AG08396 (cell line): ENCODE results near the gene GEN1.
"Not testable (repeated sequence)": the region's sequence is repeated elsewhere in the genome, so short reads cannot be mapped to it uniquely, and the experiment has no call there.

ENCODE experiments used
- DNase-seq: peaks from one replicate; pipeline ENCODE4 v3.0.0; 2012; ENCODE audit warnings: low spot score, mixed read lengths

Gene GEN1

DNA sequence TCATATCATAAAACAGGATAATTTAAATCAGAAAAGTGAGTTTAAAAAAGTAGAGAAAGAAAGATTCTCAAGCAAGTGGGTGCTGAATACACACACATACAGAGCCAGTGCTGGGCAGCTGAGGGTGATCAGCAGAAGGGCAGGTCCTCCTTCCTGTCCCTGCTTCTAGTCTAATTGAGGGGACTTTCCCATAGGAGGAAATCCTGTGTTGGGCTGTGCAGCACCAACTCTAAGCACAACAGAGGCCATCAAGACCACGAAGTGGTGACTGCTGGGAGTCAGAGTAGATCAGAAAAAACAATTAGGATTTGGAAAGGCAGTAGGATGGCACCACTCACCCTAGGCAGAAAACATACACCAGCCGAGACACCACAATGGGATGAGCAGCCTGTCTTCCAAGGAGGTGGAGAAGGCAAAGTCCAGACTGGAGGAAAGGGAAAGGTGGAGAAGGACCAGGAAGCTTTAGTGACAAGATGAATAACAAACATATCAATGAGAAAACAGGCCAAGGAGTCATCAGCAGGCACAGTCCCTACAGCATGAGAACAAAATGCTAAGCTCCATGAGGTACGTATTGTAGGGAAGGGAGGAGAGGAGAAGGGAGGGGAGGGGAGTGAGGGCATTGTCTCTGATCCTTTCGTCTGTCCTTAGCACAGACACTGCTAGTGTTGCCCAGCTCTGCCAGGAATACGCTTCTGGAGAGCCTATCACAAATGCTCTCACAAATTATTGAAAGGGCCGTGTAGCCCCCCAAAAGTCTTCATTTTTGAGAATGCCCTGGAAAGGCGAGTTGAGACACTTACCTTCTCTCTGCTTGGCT lies 45.6 kb downstream of the GEN1 start:
- DNase-seq = no peak

DNA sequence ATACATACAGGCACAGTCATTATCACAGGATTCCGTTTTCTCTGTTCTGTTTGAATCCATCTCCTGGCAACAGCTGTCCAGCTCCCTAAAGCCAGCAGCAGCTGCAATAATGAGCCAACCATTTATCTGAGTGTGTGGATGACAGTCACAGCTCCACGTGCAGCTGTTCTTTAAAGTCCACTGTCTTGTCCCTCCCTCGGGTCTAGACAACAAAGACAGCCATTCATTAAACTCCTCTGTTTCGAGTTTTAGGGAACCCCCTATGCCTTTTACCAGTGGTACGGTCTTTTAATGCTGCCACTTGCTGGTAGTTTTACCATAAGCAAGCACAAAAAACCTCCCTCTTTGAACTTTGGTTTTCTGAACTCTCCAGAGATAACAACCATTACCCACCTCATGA lies 46.3 kb downstream of the GEN1 start:
- DNase-seq = no peak

DNA sequence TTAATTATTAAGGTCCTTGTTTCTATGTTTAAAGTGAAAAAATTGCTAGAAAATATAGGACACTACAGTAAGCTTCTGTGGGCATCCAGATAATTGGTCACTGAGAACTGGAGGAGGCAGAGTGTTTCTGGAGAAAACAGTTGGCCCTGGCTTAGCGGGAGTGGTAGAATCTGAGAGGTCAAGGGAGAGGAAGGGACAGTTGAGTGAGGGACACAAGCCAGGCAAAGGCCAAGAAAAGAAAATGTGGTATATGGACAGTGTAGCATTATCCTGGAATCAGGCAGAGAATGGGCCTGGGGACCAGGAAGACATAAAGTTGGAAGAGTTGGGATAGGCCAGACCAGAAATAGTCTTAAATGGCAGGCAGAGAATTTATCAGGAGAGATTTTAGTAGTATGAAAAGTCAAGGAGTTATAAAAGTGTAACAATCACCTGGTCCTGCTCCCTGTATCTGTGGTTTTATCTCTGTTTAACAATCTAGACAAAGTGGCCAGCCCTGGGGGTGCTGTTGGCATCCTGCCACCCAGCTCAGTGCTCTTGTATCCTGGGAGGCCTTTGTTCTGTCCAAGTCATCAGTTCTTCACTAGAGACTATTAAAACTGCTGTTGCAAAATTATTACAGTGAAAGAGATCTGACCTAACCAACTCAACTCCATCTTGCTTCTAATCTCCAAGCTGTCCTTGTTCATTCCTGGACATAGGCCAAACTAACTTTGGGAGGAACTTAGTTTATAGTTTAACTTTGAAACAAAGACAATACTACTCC lies 46.9 kb downstream of the GEN1 start:
- DNase-seq = no peak

DNA sequence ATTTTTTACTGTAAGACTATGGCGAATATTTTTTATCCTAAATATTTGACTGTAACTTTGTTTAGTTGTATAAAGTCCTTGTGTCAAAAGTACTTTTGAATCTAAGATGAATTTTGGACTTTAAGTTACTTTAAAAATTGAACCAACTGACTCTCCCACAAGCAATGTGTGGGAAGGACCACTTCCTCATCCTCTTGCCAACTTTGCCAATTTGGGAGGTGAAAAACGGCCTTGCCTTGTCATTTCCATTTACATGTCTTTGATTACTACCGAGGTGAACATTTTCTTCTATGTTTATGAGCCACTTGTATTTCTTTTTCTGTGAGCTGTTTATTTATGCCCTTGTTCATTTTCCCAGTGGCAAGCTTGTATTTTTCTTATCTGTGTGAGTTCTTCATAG lies 49.6 kb downstream of the GEN1 start:
- DNase-seq = no peak

DNA sequence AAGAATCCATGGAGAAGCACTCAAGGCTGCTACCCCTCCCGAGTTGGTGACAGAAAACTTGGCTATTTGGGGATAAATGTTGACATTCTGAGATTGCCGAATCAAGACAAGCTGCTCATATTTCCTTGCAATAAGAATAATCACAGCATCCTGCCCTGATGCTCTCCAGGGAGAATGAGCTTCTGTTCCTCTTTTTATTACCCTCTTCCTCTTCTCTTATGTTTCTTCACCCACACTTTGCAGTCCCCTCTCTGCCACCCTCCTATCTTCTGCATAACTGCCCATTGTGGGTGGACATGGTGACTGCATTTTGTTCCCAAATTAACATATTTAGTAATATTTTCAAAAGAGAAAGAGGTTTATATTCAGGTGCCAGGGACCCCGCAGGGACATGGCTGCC lies 50.4 kb downstream of the GEN1 start:
- no peak for DNase-seq

DNA sequence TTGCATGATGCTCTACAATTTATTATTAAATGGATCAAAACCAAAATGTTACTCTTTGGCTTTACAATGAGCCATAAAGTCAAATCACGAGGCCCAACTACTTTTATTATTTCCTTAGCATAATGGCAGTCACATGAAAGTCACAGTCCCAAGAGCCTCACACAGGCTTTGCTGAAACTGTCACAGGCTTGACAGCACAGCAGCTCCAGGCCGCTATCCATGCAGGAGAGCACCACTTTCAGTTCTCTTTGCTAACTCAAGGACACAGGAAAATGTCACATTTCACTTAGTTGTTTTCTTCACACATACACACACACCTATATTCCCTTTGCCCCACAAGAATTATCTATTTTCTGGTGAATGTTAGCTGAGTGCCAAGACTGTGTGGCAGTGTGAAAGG lies 51.2 kb downstream of the GEN1 start:
- no peak for DNase-seq

DNA sequence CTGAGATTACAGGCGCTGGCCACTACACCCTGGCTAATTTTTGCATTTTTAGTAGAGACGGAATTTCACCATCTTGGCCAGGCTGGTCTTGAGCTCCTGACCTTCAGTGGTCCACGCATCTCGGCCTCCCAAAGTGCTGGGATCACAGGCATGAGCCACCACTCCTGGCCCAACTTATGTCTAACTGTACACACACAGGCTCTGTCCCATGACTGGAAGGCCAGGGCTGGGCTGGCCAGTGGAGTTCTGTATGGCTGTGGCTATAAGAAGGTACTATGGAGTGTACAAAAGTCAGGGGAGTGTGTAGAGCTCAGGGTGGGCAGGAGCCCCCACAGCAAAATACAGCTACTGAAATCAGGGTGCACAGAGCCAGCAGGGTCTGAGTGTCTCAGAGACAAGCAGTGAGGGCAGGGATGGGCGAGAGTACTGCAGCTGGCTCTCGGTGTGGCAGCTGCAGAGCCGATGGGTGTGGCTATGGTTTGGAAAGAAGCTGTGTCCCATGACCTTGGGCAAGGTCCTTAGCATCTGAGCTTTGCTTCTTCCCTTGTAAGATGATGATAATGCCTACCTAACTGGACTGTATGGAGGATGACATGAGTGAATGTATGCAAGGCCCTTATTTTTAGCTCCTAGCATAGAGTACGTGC lies 51.9 kb downstream of the GEN1 start:
- DNase-seq = no peak

DNA sequence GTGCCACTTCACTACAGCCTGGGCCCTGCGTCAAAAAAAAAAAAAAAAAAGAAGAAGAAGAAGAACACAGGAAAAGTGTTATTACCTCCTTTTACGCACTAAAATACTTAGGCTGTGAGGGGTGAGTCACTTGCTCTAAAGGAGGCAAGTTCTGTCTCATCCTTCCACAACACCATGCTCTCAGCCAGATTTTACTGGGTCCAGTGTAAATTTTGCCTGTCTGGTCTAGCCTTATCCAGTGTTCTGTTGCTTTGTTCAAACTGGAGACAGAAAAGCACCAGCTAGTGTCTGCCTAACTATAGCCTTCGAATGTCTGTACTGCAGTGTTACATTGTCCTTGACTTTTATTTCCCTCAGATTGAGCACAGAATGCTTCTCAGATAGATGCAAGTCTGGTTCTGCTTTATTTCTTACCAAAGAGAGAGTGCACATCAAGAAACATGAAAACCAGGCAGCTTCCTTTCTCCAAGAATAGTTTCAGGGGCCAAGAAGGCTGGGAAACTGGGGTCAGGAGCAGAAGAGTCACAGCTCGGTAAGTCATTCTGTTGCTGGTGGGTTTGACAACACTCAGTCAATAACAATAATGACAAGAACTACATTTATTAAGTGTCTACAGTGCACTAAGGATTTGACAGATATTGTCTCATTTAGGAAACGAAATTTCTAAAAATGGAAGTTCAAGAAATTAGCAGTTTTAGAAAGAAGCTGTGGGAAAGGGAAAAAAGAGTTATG lies 59.2 kb downstream of the GEN1 start:
- no peak for DNase-seq

DNA sequence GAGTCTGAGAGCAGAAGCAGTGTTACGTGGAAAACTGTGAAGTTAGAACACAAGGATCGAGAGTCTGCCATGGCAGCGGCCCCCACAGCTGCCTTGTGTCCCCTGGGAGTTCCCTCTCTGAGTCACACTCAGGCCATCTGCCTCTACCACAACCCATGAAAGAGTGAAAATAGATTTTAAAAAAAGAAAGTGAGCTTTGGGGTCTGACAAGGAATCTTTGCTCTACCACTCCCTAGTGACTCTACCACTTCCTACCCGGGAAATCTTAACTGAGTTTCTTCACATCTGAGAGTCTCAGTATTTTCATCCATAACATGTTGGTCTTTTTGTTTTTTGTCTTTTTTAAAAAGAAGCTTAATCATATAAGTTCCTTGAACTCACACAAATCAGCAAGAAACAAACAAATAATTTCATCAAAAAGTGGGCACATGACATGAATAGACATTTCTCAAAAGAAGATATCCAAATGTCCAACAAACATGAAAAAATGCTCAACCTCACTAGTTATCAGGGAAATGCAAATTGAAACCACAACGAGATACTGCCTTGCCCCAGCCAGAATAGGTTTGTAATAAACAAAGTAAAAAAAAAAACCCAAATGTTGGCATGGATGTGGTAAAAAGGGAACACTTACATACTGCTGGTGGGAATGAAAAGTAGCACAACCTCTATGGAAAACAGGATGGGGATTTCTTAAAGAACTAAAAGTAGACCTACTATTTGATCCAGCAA lies 60.0 kb downstream of the GEN1 start:
- no peak for DNase-seq

DNA sequence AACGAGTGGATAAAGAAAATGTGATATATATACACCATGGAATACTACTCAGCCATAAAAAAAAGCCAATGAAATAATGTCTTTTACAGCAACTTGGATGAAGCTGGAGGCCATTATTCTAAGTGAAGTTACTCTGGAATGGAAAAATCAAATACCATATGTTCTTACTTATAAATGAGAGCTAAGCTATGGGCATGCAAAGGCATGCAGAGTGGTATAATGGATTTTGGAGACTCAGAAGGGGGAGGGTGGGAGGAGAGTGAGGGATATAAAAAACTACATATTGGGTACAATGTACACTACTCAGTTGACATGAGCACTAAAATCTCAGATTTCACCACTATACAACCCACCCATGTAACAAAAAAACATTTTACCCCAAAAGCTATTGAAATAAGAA lies 60.7 kb downstream of the GEN1 start:
- no peak for DNase-seq

DNA sequence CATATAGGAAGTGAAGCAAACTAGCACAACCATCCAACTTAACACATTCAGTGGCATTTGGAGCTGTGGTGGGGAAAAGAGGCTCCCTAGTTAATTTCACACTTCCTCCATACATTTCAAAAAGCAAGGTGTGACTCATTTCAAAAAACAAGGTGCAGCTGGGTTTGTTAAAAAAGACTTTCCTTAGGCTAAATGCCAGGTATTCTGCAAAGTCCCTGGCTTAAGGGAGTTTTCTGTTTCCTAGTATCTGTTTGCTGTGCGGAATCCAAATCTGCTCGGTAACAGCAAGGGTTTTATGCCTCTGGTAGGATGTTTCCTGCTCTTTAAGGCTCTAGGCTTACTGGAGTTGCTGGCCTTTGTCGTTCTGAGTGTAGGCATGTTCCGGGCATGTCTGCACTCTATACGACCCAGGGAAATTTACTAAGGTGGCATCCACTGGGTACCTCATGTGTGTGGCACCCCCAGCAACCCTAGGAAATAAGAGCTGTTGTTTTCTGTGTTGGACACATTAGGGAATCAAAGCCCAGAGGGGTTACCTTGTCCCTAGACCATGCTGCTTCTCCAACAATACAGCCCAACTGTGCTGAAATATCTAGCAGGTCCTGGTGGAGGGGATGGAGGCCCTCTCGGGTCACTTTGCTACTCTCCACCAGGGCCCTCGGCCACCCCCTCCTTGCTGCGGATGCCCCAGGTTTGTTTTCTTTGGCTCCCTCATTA lies 61.7 kb downstream of the GEN1 start:
- no peak for DNase-seq

DNA sequence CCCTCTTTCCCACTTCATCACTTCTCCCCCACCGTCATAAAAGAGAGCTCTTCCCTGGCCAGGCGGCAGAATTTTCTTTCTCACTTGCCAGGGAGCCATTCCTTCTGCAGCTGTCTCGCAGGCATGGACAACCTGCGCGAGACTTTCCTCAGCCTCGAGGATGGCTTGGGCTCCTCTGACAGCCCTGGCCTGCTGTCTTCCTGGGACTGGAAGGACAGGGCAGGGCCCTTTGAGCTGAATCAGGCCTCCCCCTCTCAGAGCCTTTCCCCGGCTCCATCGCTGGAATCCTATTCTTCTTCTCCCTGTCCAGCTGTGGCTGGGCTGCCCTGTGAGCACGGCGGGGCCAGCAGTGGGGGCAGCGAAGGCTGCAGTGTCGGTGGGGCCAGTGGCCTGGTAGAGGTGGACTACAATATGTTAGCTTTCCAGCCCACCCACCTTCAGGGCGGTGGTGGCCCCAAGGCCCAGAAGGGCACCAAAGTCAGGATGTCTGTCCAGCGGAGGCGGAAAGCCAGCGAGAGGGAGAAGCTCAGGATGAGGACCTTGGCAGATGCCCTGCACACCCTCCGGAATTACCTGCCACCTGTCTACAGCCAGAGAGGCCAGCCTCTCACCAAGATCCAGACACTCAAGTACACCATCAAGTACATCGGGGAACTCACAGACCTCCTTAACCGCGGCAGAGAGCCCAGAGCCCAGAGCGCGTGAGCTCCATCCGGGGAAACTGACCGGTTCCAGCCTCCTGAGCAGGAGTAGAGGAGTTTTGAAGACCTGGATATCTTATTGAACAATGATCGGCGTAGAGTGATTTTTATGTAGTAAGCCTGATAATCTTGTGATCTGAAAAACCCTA lies 62.7 kb downstream of the GEN1 start, which contains the start of gene MSGN1:
Gene MSGN1, plus strand, starts transcription at position 65 of the 850 bp plus-strand sequence. Its CDS starts 59 bp downstream, at position 124.
- no peak for DNase-seq

DNA sequence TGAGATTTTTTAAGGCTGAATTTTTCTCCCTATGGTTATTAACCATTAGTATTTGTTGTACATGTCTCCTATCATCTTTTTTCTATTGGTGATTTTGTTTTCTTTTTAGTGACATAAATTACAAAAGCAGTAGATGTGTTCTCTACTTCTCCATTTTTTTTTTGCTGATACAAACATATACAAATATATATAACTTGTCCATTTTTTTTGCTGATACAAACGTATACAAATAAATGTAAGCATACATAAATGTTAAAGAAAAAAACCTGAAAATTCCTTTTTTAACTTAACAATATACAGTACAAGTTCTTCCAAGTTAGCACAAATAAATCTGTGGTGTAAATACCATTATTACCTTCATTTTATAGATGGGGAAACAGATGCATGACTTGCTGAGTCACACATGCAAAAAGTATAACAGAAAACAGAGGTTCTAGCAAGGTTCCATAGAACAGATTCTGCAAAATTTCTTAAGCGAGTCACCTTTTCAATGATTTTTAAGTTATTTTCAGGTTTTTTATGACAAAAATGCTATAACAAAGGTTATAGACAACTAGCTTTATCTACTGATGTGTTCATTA lies 64.4 kb downstream of the GEN1 start:
- DNase-seq = no peak

DNA sequence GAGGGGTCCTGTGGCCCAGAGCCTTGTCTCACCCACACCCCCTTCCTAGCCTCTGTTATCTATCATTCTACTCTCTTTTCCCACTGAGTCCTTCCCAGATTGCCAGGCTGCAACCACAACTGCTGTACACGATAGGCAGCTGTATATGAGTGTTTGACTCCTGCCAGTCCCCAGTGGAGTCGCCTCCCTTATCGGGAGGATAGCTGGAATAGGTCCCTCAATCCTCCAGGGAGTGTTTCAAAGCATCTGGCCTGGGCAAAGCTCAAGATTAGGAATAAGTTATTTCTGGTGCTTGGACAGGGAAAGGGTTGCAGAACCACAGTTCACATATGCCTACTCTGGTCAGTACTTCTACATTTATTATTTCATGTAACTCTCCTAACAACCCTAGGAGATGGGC lies 67.1 kb downstream of the GEN1 start:
- no peak for DNase-seq

DNA sequence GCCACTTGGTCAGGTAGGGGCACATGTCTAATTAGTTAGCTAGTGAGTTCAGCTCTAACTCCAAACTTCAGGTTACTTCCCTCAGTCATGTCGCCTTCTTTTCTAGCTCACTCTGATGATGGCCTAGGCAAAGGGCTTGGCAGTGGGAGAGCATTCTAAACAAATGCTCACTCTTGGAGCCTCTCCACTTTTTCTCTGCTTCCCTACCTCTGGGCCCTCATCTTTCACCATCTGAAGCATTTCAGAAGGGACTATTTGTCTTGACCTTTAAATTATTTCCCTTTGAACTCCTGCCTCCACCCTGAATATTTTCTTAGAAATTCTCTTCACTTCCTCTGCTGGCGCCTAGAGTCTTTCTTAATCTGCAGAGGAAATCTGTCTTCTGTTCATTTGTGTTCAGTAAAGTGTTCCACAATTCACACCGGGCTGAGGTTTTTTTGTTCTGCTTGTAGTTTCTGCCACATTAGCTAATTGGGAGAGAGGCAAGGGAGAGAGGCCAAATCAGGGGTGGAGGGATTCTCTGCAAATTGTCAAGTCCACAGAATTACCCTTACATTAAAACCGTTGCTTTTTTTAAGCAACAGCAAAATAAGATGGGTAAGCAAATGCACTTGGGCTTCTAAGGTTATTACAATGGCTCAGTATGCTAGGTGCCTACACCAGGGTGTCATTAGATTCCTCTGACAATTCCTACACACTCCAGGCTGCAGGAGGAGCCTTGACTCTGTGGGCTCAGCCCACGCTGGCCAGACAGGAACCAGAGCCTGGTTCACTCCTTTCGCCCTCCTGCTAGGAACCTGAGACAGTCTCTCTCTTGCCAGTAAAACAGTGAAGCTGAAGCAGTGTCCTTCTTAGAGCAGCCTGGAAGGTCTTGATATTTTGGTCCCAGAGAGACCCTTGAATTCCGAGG lies 67.9 kb downstream of the GEN1 start:
- no peak for DNase-seq

DNA sequence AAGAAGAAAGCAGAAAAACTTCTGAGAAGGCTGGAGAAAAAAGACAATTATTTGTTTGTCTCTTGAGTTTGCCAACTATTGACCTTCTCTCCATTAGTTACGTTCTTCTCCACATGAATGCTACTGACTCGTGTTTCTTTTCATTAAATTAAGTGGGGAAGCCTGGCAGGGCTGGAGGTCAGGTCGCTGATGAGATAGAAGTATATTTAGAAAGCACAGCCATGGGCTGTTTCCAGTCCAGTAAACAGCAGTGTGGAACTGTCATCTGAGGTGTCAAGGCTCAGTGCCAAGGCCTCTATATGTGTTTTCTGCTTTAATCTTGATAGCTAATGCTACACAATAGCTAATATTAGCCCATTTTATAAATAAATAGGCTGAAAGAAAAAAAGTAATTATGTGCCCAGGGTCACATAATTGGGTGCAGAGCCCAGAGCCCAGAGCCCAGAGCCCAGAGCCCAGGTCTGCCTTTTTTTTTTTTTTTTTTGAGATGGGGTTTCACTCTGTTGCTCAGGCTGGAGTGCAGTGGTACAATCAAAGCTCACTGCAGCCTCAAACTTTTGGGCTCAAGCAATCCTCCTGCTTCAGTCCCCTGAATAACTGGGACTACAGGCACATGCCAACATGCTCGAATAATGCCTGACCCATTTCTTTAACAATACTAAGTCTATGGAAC lies 68.6 kb downstream of the GEN1 start:
- no peak for DNase-seq

DNA sequence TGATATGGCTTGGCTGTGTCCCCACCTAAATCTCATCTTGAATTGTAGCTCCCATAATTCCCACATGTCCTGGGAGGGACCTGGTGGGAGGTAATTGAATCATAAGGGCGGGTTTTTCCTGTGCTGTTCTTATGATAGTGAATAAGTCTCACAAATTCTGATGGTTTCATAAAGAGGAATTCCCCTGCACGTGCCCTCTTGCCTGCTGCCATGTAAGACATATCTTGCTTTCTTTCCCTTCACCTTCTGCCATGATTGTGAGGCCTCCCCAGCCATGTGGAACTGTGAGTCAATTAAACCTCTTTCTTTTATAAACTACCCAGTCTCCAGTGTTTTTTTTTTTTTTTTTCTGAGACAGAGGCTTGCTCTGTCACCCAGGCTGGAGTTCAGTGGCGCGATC lies 69.7 kb downstream of the GEN1 start:
- not testable (repeated sequence) for DNase-seq

DNA sequence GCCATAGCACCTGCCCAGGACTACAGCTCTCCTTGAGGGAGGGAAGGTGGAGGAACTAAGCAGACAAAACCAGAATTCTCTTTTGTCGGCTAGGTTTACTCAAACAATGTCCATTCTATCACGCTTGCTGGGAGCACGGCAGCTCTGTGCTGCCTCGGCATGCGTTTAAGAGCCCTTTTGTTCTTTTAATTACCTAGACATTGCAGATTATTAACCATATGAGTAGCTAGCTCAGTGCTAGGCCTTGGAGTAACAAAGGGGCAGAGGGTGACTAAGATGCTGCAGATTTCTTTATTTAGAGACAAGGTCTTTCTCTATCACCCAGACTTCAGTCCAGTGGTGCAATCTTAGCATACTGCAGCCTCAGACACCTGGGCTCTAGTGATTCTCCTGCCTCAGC lies 73.4 kb downstream of the GEN1 start:
- no peak for DNase-seq
